ENCODE data around the gene OR52K1. TPM values are rescaled to one million over a fixed set of nuclear protein-coding genes. Genes with fewer than 3 reads are reported as not detected.

Gene OR52K1
- total RNA-seq = not detected in 2 replicates

DNA sequence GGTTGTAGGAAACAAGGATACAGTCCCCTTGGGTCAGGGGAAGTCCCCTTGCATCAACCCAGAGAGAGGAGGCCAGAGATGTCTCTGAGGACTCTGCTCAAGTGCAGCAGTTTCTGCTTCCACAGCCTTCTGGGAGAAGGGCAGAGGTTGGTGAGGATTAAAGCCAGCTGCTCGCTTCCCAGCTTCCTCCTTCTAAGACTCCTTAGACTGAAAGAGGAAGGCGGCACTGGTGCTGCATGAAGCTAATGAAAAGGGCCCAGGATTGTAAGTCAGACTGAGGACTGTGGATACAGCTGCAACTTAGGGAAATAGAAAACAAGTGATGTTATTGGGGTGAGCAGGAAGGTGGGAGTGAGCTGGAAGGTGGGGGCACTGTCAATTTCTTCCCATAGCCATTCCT lies at the start of gene OR52K1:
Gene OR52K1 (plus strand): TSS at position 202 of the 400 bp plus-strand sequence. CDS start 6,255 bp downstream, outside the sequence.

GRCh38 chr11:4448995-4449394 lies 33.5 kb upstream of the OR52K1 start, which contains the start of gene OR52K2:
OR52K2 (plus strand) TSS chr11:4449295; CDS start chr11:4449340, 45 bp downstream.

Other genes starting within 250 kb of the OR52K1 start
- gene OR52B4, start 114.3 kb upstream of the OR52K1 start, total RNA-seq = not detected in 2 replicates
- 10.6 and 11.1 TPM in 2 replicates for gene TRIM21, start 88.9 kb upstream of the OR52K1 start, total RNA-seq
- not detected in 2 replicates for gene OR52K2, start 33.4 kb upstream of the OR52K1 start, total RNA-seq
- gene OR52M1, start 62.5 kb downstream of the OR52K1 start, total RNA-seq = not detected in 2 replicates
- gene OR52I2, start 99.1 kb downstream of the OR52K1 start, total RNA-seq = not detected in 2 replicates
- not detected in 2 replicates for gene OR52I1, start 111.4 kb downstream of the OR52K1 start, total RNA-seq
- gene TRIM68, start 125.6 kb downstream of the OR52K1 start, total RNA-seq = 7.2 and 12.2 TPM in 2 replicates
- not detected in 2 replicates for gene OR51D1, start 154.8 kb downstream of the OR52K1 start, total RNA-seq
- not detected in 2 replicates for gene OR51E1, start 161.3 kb downstream of the OR52K1 start, total RNA-seq
- not detected in 2 replicates for gene OR51E2, start 215.2 kb downstream of the OR52K1 start, total RNA-seq
- gene MMP26, start 222.1 kb downstream of the OR52K1 start, total RNA-seq = not detected in 2 replicates